OCI-LY1 (cell line): ENCODE measurements around the gene APBB3.

Experiments used
- H2AFZ ChIP-seq: fragments of 200-600 bp; sonication (generic), shearing (Covaris generic); 2 replicates; pipeline ENCODE4 v1.6.0; 2014; ENCODE audit warnings: antibody characterized with exemption, mild to moderate bottlenecking, low read length
- H3F3A ChIP-seq: fragments of 200-600 bp; sonication (generic), shearing (Covaris generic); 2 replicates; pipeline ENCODE4 v1.6.0; 2014; ENCODE audit warnings: mild to moderate bottlenecking, antibody characterized with exemption, low read length, moderate library complexity; ENCODE audit not compliant: insufficient read depth
- H3K27ac ChIP-seq: fragments of 200-600 bp; sonication (generic); 2 replicates; pipeline ENCODE4 v1.5.1; 2014; ENCODE audit warnings: low read length, mixed run types, mild to moderate bottlenecking, low read depth; ENCODE audit not compliant: poor library complexity, severe bottlenecking
- H3K27me3 ChIP-seq: fragments of 200-600 bp; sonication (generic); 2 replicates; pipeline ENCODE4 v1.6.0; 2014; ENCODE audit warnings: antibody characterized with exemption, mild to moderate bottlenecking, low read length, moderate library complexity; ENCODE audit not compliant: insufficient read depth
- H3K36me3 ChIP-seq: fragments of 200-600 bp; sonication (generic); 2 replicates; pipeline ENCODE4 v1.6.1; 2014; ENCODE audit warnings: mild to moderate bottlenecking, antibody characterized with exemption, low read length, moderate library complexity, mixed read lengths; ENCODE audit not compliant: insufficient read depth
- H3K4me1 ChIP-seq: fragments of 200-600 bp; sonication (generic); 2 replicates; pipeline ENCODE4 v1.5.1; 2014; ENCODE audit warnings: mild to moderate bottlenecking, low read length, moderate library complexity; ENCODE audit not compliant: insufficient read depth, severe bottlenecking
- H3K4me2 ChIP-seq: fragments of 200-600 bp; sonication (generic), shearing (Covaris generic); 2 replicates; pipeline ENCODE4 v1.6.1; 2014; ENCODE audit warnings: low read length
- H3K4me3 ChIP-seq: fragments of 200-600 bp; sonication (generic); 2 replicates; pipeline ENCODE4 v1.5.1; 2014; ENCODE audit warnings: low read length, low read depth, mild to moderate bottlenecking, mixed read lengths; ENCODE audit not compliant: poor library complexity, severe bottlenecking
- H3K79me2 ChIP-seq: fragments of 200-600 bp; shearing (Covaris generic); 2 replicates; pipeline ENCODE4 v1.6.1; 2016; ENCODE audit warnings: mixed run types, low read length, mixed read lengths; ENCODE audit not compliant: insufficient read depth
- H3K9ac ChIP-seq: fragments of 200-600 bp; sonication (generic), shearing (Covaris generic); 2 replicates; pipeline ENCODE4 v1.6.1; 2014; ENCODE audit warnings: mild to moderate bottlenecking, low read length, mixed read lengths
- H3K9me2 ChIP-seq: fragments of 200-600 bp; sonication (generic), shearing (Covaris generic); 2 replicates; pipeline ENCODE4 v1.6.1; 2014; ENCODE audit warnings: low read depth, mild to moderate bottlenecking, low read length, mixed read lengths
- H3K9me3 ChIP-seq: fragments of 200-600 bp; shearing (Covaris generic); 2 replicates; pipeline ENCODE4 v1.6.1; 2014; ENCODE audit warnings: low read length, mixed read lengths
- H4K20me1 ChIP-seq: fragments of 200-600 bp; sonication (generic), shearing (Covaris generic); 2 replicates; pipeline ENCODE4 v1.6.0; 2016; ENCODE audit warnings: mild to moderate bottlenecking, low read length; ENCODE audit not compliant: insufficient read depth
- EZH2 ChIP-seq: fragments of 200-600 bp; sonication (generic), shearing (Covaris generic); IDR thresholded peaks from 2 replicates; pipeline ENCODE4 v1.8.0; 2017; ENCODE audit warnings: borderline replicate concordance, mixed run types, mild to moderate bottlenecking, antibody characterized with exemption, low read length, moderate library complexity, mixed read lengths
- TF ChIP-seq, protein P1 (sequence below): fragments of 200-600 bp; sonication (generic), shearing (Covaris generic); IDR thresholded peaks from 2 replicates; pipeline ENCODE4 v1.5.1; 2017; ENCODE audit warnings: mild to moderate bottlenecking, antibody characterized with exemption, low read length, moderate library complexity, mixed read lengths

The APBB3 gene

DNA sequence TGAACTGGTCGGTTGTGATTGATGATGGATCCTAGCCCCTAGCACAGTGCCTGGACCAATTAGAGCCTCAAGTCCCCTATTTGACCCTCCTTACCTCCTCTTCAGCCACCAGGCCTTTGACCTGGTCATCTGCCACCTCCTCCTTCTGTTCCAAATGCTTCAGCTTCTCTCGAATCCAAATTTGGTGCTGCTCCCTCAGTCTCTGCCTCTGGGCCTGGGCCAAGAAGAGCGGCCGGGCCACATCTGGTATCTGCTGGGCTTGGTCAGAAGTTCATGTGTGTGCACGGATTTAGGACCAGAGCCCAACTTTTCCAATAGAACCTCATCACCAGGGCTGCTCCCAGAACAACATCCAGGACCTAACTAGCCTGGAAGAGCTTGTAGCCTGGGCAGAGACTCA, 6.7 kb upstream of the APBB3 start:
- no peaks in the 10 kb centered on the region for H3K9me2 ChIP-seq
- peaks cover 33% of the 10 kb centered on the region for H3K36me3 ChIP-seq
- TF ChIP-seq, protein P1, sequence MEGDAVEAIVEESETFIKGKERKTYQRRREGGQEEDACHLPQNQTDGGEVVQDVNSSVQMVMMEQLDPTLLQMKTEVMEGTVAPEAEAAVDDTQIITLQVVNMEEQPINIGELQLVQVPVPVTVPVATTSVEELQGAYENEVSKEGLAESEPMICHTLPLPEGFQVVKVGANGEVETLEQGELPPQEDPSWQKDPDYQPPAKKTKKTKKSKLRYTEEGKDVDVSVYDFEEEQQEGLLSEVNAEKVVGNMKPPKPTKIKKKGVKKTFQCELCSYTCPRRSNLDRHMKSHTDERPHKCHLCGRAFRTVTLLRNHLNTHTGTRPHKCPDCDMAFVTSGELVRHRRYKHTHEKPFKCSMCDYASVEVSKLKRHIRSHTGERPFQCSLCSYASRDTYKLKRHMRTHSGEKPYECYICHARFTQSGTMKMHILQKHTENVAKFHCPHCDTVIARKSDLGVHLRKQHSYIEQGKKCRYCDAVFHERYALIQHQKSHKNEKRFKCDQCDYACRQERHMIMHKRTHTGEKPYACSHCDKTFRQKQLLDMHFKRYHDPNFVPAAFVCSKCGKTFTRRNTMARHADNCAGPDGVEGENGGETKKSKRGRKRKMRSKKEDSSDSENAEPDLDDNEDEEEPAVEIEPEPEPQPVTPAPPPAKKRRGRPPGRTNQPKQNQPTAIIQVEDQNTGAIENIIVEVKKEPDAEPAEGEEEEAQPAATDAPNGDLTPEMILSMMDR = no peak
- no peak for TF ChIP-seq EZH2
- no peaks in the 10 kb centered on the region for H4K20me1 ChIP-seq
- H2AFZ ChIP-seq = no peak overlapping the region
- no peaks in the 10 kb centered on the region for H3K27me3 ChIP-seq
- H3K27ac ChIP-seq = no peak overlapping the region
- H3K4me2 ChIP-seq = no peak overlapping the region
- no peaks in the 10 kb centered on the region for H3F3A ChIP-seq
- no peaks in the 10 kb centered on the region for H3K79me2 ChIP-seq
- H3K4me3 ChIP-seq = no peak overlapping the region
- no peaks in the 10 kb centered on the region for H3K9me3 ChIP-seq
- H3K4me1 ChIP-seq = peaks cover 12% of the 10 kb centered on the region
- no peak overlapping the region for H3K9ac ChIP-seq

- no peak overlapping the region for H3K9ac ChIP-seq
- H3K4me2 ChIP-seq = no peak overlapping the region
- no peaks in the 10 kb centered on the region for H3K27me3 ChIP-seq
- H4K20me1 ChIP-seq = no peaks in the 10 kb centered on the region
- H3K36me3 ChIP-seq = peaks cover 33% of the 10 kb centered on the region
- no peak overlapping the region for H3K4me3 ChIP-seq
- TF ChIP-seq EZH2 = no peak
- TF ChIP-seq, protein P1 = no peak
- no peaks in the 10 kb centered on the region for H3F3A ChIP-seq
- no peak overlapping the region for H3K27ac ChIP-seq
- no peaks in the 10 kb centered on the region for H3K79me2 ChIP-seq
- no peak overlapping the region for H2AFZ ChIP-seq
- H3K9me3 ChIP-seq = no peaks in the 10 kb centered on the region
- H3K9me2 ChIP-seq = no peaks in the 10 kb centered on the region
- peaks cover 19% of the 10 kb centered on the region for H3K4me1 ChIP-seq
These were observed 6.1 kb upstream of the APBB3 start for GRCh38 chr5:140570488-140570887.

- no peak overlapping the region for H3K4me2 ChIP-seq
- no peak overlapping the region for H2AFZ ChIP-seq
- no peaks in the 10 kb centered on the region for H3K79me2 ChIP-seq
- no peak overlapping the region for H3K9ac ChIP-seq
- peaks cover 33% of the 10 kb centered on the region for H3K36me3 ChIP-seq
- H3F3A ChIP-seq = no peaks in the 10 kb centered on the region
- H3K27me3 ChIP-seq = no peaks in the 10 kb centered on the region
- H3K4me3 ChIP-seq = no peak overlapping the region
- no peaks in the 10 kb centered on the region for H3K9me3 ChIP-seq
- no peaks in the 10 kb centered on the region for H4K20me1 ChIP-seq
- TF ChIP-seq EZH2 = no peak
- TF ChIP-seq, protein P1 = no peak
- no peak overlapping the region for H3K27ac ChIP-seq
- no peaks in the 10 kb centered on the region for H3K9me2 ChIP-seq
- peaks cover 23% of the 10 kb centered on the region for H3K4me1 ChIP-seq
These were observed 5.7 kb upstream of the APBB3 start for GRCh38 chr5:140570058-140570457.
